Fibroblast of lung (primary cell): ENCODE measurements around the gene LDHB. TPM values are rescaled to one million over a fixed set of nuclear protein-coding genes. Genes with fewer than 3 reads are reported as not detected.

Experiments used
- DNase-seq, 2 donors: peaks; one replicate each; pipeline versions ENCODE4 v3.0.0 to v3.0.0-alpha.2; 2010; ENCODE audit warnings: low read depth in 2 of 2
- H2AFZ ChIP-seq: 2 replicates; pipeline ENCODE4 v1.5.1; 2012; ENCODE audit warnings: low read length, control low read depth, inconsistent platforms
- H3K27ac ChIP-seq: 2 replicates; pipeline ENCODE4 v1.5.1; 2011; ENCODE audit warnings: low read length, control low read depth; ENCODE audit not compliant: insufficient read depth
- H3K27me3 ChIP-seq: 2 replicates; pipeline ENCODE4 v1.5.1; 2011; ENCODE audit warnings: mild to moderate bottlenecking, low read length; ENCODE audit not compliant: control insufficient read depth, insufficient read depth
- H3K36me3 ChIP-seq: 2 replicates; pipeline ENCODE4 v1.5.1; 2011; ENCODE audit warnings: low read length; ENCODE audit not compliant: control insufficient read depth, insufficient read depth
- H3K4me1 ChIP-seq: 2 replicates; pipeline ENCODE4 v1.5.1; 2011; ENCODE audit warnings: low read length; ENCODE audit not compliant: control insufficient read depth, insufficient read depth; ENCODE audit errors: extremely low read depth
- H3K4me2 ChIP-seq: 2 replicates; pipeline ENCODE4 v1.5.1; 2011; ENCODE audit warnings: low read length, control low read depth; ENCODE audit not compliant: insufficient read depth; ENCODE audit errors: extremely low read depth
- H3K4me3 ChIP-seq, 4 experiments: fragments of 200-600 bp in 1 of 4; sonication (generic) in 1 of 4; replicated peaks in 1 of 4; 2 replicates each; pipeline ENCODE4 v1.5.1; 2011 to 2016; ENCODE audit warnings: low read length in 4 of 4, low read depth in 3 of 4, mild to moderate bottlenecking in 3 of 4, control low read depth in 2 of 4, inconsistent platforms in 1 of 4, mixed read lengths in 1 of 4; ENCODE audit not compliant: insufficient read depth in 1 of 4; ENCODE audit errors: control extremely low read depth in 1 of 4
- H3K79me2 ChIP-seq: 2 replicates; pipeline ENCODE4 v1.5.1; 2012; ENCODE audit warnings: mild to moderate bottlenecking, low read length, inconsistent platforms; ENCODE audit not compliant: control insufficient read depth, insufficient read depth
- H3K9ac ChIP-seq: 2 replicates; pipeline ENCODE4 v1.5.1; 2011; ENCODE audit warnings: mild to moderate bottlenecking, low read length, control low read depth; ENCODE audit not compliant: insufficient read depth
- H3K9me3 ChIP-seq: 2 replicates; pipeline ENCODE4 v1.5.1; 2012; ENCODE audit warnings: low read depth, low read length; ENCODE audit not compliant: control insufficient read depth, insufficient read depth
- H4K20me1 ChIP-seq: 2 replicates; pipeline ENCODE4 v1.5.1; 2011; ENCODE audit warnings: low read length; ENCODE audit not compliant: control insufficient read depth, insufficient read depth; ENCODE audit errors: extremely low read depth
- CTCF ChIP-seq, 2 donors: IDR thresholded peaks in 1 of 2; conservative IDR thresholded peaks in 1 of 2; 1 replicate in 1 of 2; 2 replicates in 1 of 2; pipeline ENCODE4 v1.5.1; 2011 to 2012; ENCODE audit warnings: low read length in 2 of 2, control low read depth in 1 of 2, inconsistent platforms in 1 of 2, low read depth in 1 of 2, mild to moderate bottlenecking in 1 of 2
- EZH2 ChIP-seq: IDR thresholded peaks from 2 replicates; pipeline ENCODE4 v1.5.1; 2012; ENCODE audit warnings: low read length, control low read depth, mild to moderate bottlenecking; ENCODE audit errors: missing control alignments
- polyA plus RNA-seq, 2 donors: library from polyadenylated mRNA; depleted of rRNA in 1 of 2; stranded (reverse) in 1 of 2; unstranded in 1 of 2; fragments of >200 nt; gene quantifications; 2 replicates each; pipeline ENCODE4 v1.2.1, GENCODE V29; 2011 to 2012; ENCODE audit warnings: missing spikeins in 1 of 2
- total RNA-seq: library from RNA; depleted of rRNA; stranded (reverse); fragments of >200 nt; gene quantifications from 2 replicates; pipeline ENCODE4 v1.2.1, GENCODE V29; 2014

Gene LDHB
- total and polyA plus RNA-seq, 2 donors (not counting 1 experiment from before 2014, with no cell fraction given): 628 to 905 TPM

GRCh38 chr12:21697904-21698630, 40.4 kb upstream of the LDHB start:
- H3K4me2 ChIP-seq: peak overlapping the region; percentile 82
- peak overlapping the region in 1 of 4 experiments; percentile 35 for H3K4me3 ChIP-seq
- H3K36me3 ChIP-seq: no peaks in the 10 kb centered on the region
- no peaks in the 10 kb centered on the region for H3K79me2 ChIP-seq
- no peaks in the 10 kb centered on the region for H4K20me1 ChIP-seq
- H3K27ac ChIP-seq: no peak overlapping the region
- H2AFZ ChIP-seq: peak overlapping the region; percentile 55
- H3K9me3 ChIP-seq: no peaks in the 10 kb centered on the region
- H3K9ac ChIP-seq: no peak overlapping the region
- peak; percentile 15 to 68 for DNase-seq
- TF ChIP-seq CTCF (conservative IDR thresholded peaks at IDR 0.05 in 1 of 2, IDR thresholded peaks at IDR 0.05 in 1 of 2; ENCODE audit: low read depth in 1 of 2, low read length in 2 of 2) (peak in 1 of 2 donors; percentile 47), EZH2 (no peak)
- H3K27me3 ChIP-seq: no peaks in the 10 kb centered on the region
- no peaks in the 10 kb centered on the region for H3K4me1 ChIP-seq

DNA sequence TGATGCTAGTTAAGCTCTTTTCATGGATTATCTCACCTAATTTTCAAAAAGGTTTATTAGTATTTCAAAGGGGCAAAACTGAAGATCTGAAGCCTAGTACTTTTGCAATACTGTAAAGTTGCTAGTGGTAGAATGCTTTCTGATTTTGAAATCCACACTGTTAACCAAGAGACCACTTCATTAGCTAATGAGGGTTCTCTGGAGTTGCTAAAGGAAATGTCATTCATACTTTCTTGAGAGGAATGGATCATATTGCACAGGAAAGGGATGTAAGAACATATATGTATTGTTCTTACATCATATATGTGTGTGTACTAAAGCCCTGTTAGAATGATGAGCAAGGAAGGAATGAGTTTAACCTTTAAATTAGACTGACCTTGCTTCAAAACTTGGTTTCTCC, 39.0 kb upstream of the LDHB start:
- Histone ChIP-seq H3K36me3 (no peaks in the 10 kb centered on the region), H3K9me3 (no peaks in the 10 kb centered on the region), H3K4me3 (no peak overlapping the region), H4K20me1 (no peaks in the 10 kb centered on the region), H3K79me2 (no peaks in the 10 kb centered on the region), H3K27ac (no peak overlapping the region), H3K9ac (no peak overlapping the region), H2AFZ (no peak overlapping the region), H3K4me1 (no peaks in the 10 kb centered on the region), H3K4me2 (no peak overlapping the region), H3K27me3 (no peaks in the 10 kb centered on the region)
- no peak for DNase-seq
- TF ChIP-seq EZH2 (no peak), CTCF (conservative IDR thresholded peaks at IDR 0.05 in 1 of 2, IDR thresholded peaks at IDR 0.05 in 1 of 2; ENCODE audit: low read depth in 1 of 2, low read length in 2 of 2) (no peak)

DNA sequence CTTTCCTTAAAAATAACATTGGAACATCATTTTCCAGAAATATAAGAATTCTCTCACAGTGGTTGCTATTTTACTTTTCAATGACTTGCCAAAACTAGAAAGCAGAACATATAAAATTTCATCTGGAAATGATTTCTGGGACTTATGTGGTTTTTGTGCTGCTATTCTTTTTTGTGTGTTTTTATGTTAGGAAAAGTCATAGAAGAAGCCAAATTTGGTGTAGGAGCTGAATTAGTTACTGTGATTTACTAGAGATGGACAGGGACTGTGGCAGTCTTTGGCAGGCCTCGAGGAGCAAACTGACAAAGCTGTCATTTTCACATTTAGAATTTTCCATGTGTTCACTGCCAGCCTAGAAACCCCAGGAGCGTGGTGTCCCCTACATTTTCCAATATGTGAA, 38.3 kb upstream of the LDHB start:
- no peaks in the 10 kb centered on the region for H4K20me1 ChIP-seq
- H3K27me3 ChIP-seq: no peaks in the 10 kb centered on the region
- DNase-seq: no peak
- no peak overlapping the region for H3K27ac ChIP-seq
- H3K36me3 ChIP-seq: no peaks in the 10 kb centered on the region
- no peak overlapping the region for H3K9ac ChIP-seq
- TF ChIP-seq CTCF (conservative IDR thresholded peaks at IDR 0.05 in 1 of 2, IDR thresholded peaks at IDR 0.05 in 1 of 2; ENCODE audit: low read depth in 1 of 2, low read length in 2 of 2) (no peak), EZH2 (no peak)
- H2AFZ ChIP-seq: no peak overlapping the region
- H3K9me3 ChIP-seq: no peaks in the 10 kb centered on the region
- H3K4me3 ChIP-seq: no peak overlapping the region
- no peaks in the 10 kb centered on the region for H3K4me1 ChIP-seq
- no peak overlapping the region for H3K4me2 ChIP-seq
- no peaks in the 10 kb centered on the region for H3K79me2 ChIP-seq
